WI38 (cell line): ENCODE results near the gene SH3RF3.

Experiments
- H3K4me3 ChIP-seq: 2 replicates; pipeline ENCODE4 v1.5.1; 2011; ENCODE audit warnings: low read depth, mild to moderate bottlenecking, control low read depth, low read length
- CTCF ChIP-seq: IDR thresholded peaks from 2 replicates; pipeline ENCODE4 v1.5.1; 2012; ENCODE audit warnings: low read depth, mild to moderate bottlenecking, control low read depth, low read length

SH3RF3 gene

GRCh38 chr2:109516445-109517117, 387.6 kb downstream of the SH3RF3 start:
- peak; percentile 56 for TF ChIP-seq CTCF
- H3K4me3 ChIP-seq: no peak overlapping the region

GRCh38 chr2:109517118-109517889, 388.3 kb downstream of the SH3RF3 start:
- no peak overlapping the region for H3K4me3 ChIP-seq
- TF ChIP-seq CTCF: no peak

- no peak overlapping the region for H3K4me3 ChIP-seq
- TF ChIP-seq CTCF: no peak
Measured at GRCh38 chr2:109519513-109519912, 390.5 kb downstream of the SH3RF3 start.

GRCh38 chr2:109521233-109522062, 392.4 kb downstream of the SH3RF3 start:
- no peak overlapping the region for H3K4me3 ChIP-seq
- no peak for TF ChIP-seq CTCF

- no peak overlapping the region for H3K4me3 ChIP-seq
- no peak for TF ChIP-seq CTCF
Measured at GRCh38 chr2:109522063-109522374, 393.0 kb downstream of the SH3RF3 start.

- no peak for TF ChIP-seq CTCF
- H3K4me3 ChIP-seq: no peak overlapping the region
Measured at GRCh38 chr2:109523121-109523520, 394.1 kb downstream of the SH3RF3 start.
